SJCRH30 (cell line): ENCODE measurements around the gene CYP2S1. TPM values are rescaled to one million over a fixed set of nuclear protein-coding genes. Genes with fewer than 3 reads are reported as not detected.

Experiments
- DNase-seq, 2 experiments: peaks; one replicate each; pipeline ENCODE4 v3.0.0-alpha.2; 2015 to 2020
- H3K27ac ChIP-seq: fragments of 250-450 bp; sonication (Bioruptor Pico); 2 replicates; pipeline ENCODE4 v1.5.1; 2020; ENCODE audit warnings: mild to moderate bottlenecking, moderate library complexity
- H3K27me3 ChIP-seq: fragments of 250-450 bp; sonication (Bioruptor Pico); 2 replicates; pipeline ENCODE4 v1.5.1; 2020; ENCODE audit warnings: mild to moderate bottlenecking, moderate library complexity
- H3K36me3 ChIP-seq: fragments of 250-450 bp; sonication (Bioruptor Pico); 2 replicates; pipeline ENCODE4 v1.5.1; 2020; ENCODE audit warnings: mild to moderate bottlenecking, moderate library complexity
- H3K4me1 ChIP-seq: fragments of 250-450 bp; sonication (Bioruptor Pico); 2 replicates; pipeline ENCODE4 v1.5.1; 2020; ENCODE audit warnings: mild to moderate bottlenecking, moderate library complexity
- H3K4me3 ChIP-seq: fragments of 250-450 bp; sonication (Bioruptor Pico); 2 replicates; pipeline ENCODE4 v1.5.1; 2020; ENCODE audit warnings: mild to moderate bottlenecking, moderate library complexity
- H3K9me3 ChIP-seq: fragments of 250-450 bp; sonication (Bioruptor Pico); replicated peaks from 2 replicates; pipeline ENCODE4 v1.5.1; 2020; ENCODE audit warnings: mild to moderate bottlenecking, moderate library complexity
- total RNA-seq: library from RNA; depleted of rRNA; stranded (reverse); fragments of >200 nt; shearing (Covaris generic); gene quantifications from 2 replicates; pipeline ENCODE4 v1.2.3, GENCODE V29; 2014; rRNA removed

CYP2S1 gene
- total RNA-seq, 1 experiment from 2014 or later, result not detected

GRCh38 chr19:41255171-41255570 lies 62.2 kb downstream of the CYP2S1 start:
- Histone ChIP-seq H3K27me3 (no peaks in the 10 kb centered on the region), H3K4me1 (no peaks in the 10 kb centered on the region), H3K9me3 (no peaks in the 10 kb centered on the region), H3K4me3 (no peak overlapping the region), H3K27ac (no peak overlapping the region), H3K36me3 (peaks cover 35% of the 10 kb centered on the region)
- no peak for DNase-seq

Other genes starting within 250 kb of the CYP2S1 start
- gene CYP2B6, start 201.9 kb upstream of the CYP2S1 start, total RNA-seq, result not detected in 2 replicates
- not detected in 2 replicates for gene CYP2A13, start 104.8 kb upstream of the CYP2S1 start, total RNA-seq
- not detected in 2 replicates for gene CYP2F1, start 78.8 kb upstream of the CYP2S1 start, total RNA-seq
- gene AXL, start 26.0 kb downstream of the CYP2S1 start, total RNA-seq, result 24.1 and 25.1 TPM in 2 replicates
- 260 and 274 TPM in 2 replicates for gene HNRNPUL1, start 71.2 kb downstream of the CYP2S1 start, total RNA-seq
- gene CCDC97, start 117.0 kb downstream of the CYP2S1 start, total RNA-seq, result 19.6 and 20.0 TPM in 2 replicates
- 11.0 and 12.7 TPM in 2 replicates for gene TGFB1, start 160.7 kb downstream of the CYP2S1 start, total RNA-seq
- 2.8 and 2.9 TPM in 2 replicates for gene B9D2, start 170.9 kb downstream of the CYP2S1 start, total RNA-seq
- 1.6 and 1.7 TPM in 2 replicates for gene TMEM91, start 183.3 kb downstream of the CYP2S1 start, total RNA-seq
- gene EXOSC5, start 204.1 kb downstream of the CYP2S1 start, total RNA-seq, result 59.9 and 68.6 TPM in 2 replicates
- 59.3 and 64.2 TPM in 2 replicates for gene BCKDHA, start 204.6 kb downstream of the CYP2S1 start, total RNA-seq
- 10.6 TPM in 2 replicates for gene B3GNT8, start 234.2 kb downstream of the CYP2S1 start, total RNA-seq
- gene DMAC2, start 246.7 kb downstream of the CYP2S1 start, total RNA-seq, result 88.6 and 91.7 TPM in 2 replicates
- gene ERICH4, start 249.9 kb downstream of the CYP2S1 start, total RNA-seq, result not detected in 2 replicates